Measurements from ENCODE around the gene GRAMD1C.

The GRAMD1C gene

GRCh38 chr3:113927556-113927955 is 89.0 kb downstream of the GRAMD1C start:
- peak; percentile 40 for DNase-seq
- in situ Hi-C loops (cut with MboI; ENCODE audit: low pct_unique_long_range_greater_than_20kb, low sequenced_read_pairs): loop anchor here (25.0 kb wide), 1 partner anchor 1315 kb away; no protein-coding TSS in a partner anchor

- DNase-seq: no peak
- in situ Hi-C loops (cut with MboI; ENCODE audit: low pct_unique_long_range_greater_than_20kb, low sequenced_read_pairs): loop anchor here (25.0 kb wide), 1 partner anchor 1335 kb away; no protein-coding TSS in a partner anchor
Measured at GRCh38 chr3:113946831-113947230, 108.2 kb downstream of the GRAMD1C start.

- DNase-seq: peak; percentile 57
- in situ Hi-C loops (cut with MboI; ENCODE audit: low pct_unique_long_range_greater_than_20kb, low sequenced_read_pairs): loop anchor here (25.0 kb wide), 1 partner anchor 1335 kb away; no protein-coding TSS in a partner anchor
Measured at GRCh38 chr3:113947372-113948014, 108.9 kb downstream of the GRAMD1C start, which contains the start of gene ZDHHC23. Gene ZDHHC23 (plus strand): TSS chr3:113948013. CDS start chr3:113948803, 790 bp downstream.

DNA sequence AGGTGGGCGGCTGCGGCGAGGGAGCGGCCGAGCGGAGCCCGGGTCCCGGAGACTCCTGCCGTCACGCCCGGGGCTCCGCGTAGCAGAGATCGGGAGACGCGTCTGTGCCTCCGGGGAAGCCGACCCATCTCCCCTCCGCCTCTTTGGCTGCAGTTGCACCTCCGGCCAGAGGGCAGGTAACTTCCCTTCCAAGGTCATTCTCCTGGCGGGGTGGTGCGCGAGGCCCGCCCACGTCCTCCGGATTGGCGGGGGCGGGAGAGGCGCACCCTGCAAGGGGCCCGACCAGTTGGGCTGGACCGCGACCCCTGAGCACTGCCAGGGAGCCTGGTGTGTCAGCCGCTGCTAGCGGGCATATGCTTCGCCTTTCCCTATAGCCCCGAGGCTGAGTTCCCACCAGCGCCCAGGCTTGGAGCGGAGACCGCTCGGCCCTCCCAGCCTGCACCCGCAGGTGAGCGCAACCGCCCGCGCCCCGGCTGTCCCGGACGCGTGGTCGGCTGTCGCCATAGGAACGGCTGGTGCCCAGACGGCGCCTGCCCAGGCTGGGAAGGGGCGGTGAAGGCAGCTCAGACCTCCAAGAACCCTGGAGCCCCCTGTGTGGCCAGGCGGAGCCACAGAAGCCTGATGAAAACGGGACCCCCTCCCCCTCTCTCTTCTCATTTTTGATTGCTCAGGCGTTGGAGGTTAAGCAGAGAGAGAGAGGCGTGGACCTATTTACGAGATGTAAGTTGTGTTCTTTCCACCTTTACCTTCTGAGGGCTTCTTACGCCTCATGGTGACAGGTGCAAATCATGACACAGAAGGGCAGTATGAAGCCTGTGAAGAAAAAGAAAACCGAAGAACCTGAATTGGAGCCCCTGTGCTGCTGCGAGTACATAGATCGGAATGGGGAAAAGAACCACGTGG is 109.7 kb downstream of the GRAMD1C start:
- in situ Hi-C loops (cut with MboI; ENCODE audit: low pct_unique_long_range_greater_than_20kb, low sequenced_read_pairs): loop anchor here (25.0 kb wide), 1 partner anchor 1336 kb away; no protein-coding TSS in a partner anchor
- DNase-seq: peak; percentile 32

- DNase-seq: no peak
- in situ Hi-C loops (cut with MboI; ENCODE audit: low pct_unique_long_range_greater_than_20kb, low sequenced_read_pairs): no loop called here
Measured at GRCh38 chr3:113952921-113953320, 114.3 kb downstream of the GRAMD1C start.

- in situ Hi-C loops (cut with MboI; ENCODE audit: low pct_unique_long_range_greater_than_20kb, low sequenced_read_pairs): no loop called here
Measured at GRCh38 chr3:113953677-113954076, 115.1 kb downstream of the GRAMD1C start.

DNA sequence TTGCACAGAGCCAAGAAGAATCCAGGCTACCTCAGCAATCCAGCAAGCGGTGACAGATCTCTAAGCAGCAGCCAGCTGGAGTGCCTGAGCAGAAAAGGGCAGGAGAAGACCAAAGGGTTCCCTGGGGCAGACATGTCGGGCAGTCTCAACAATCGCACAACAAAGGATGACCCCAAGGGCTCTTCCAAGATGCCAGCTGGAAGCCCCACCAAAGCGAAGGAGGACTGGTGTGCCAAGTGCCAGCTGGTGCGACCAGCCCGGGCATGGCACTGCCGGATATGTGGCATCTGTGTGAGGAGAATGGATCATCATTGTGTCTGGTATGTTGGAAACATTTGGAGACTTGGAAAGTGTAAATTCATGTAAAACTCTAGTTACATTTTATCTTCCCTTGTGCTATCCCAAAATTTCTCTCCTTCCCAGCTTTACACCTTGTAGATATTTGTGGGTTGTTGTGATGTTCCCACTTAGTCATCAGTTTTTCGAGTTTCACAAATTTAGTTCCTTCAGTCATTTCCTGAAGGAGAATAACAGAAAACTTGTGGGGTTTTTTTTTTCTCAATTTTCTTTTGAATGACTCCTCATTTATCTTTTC is 115.6 kb downstream of the GRAMD1C start:
- DNase-seq: no peak
- in situ Hi-C loops (cut with MboI; ENCODE audit: low pct_unique_long_range_greater_than_20kb, low sequenced_read_pairs): no loop called here

More at GRCh38 chr3:113953677-113954076, 115.1 kb downstream of the GRAMD1C start:
- DNase-seq: peak; percentile 37

DNA sequence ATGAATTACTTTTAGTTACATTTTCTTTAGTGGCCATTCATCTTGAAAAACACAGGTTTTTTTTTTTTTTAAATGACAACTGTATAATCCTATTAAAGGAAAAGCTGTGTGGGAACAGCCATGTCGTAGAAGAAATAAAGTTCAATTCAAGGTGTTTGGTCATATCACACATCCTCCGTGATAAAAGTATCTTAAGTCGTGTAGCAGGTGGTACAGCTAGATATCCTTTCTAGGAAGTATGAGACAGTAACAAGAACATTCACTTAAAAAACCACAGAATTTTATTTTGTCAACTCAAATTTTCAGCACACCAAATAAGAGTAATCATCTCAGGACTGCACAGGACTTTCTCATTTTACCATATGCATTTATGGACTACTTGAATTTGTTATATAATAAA is 125.3 kb downstream of the GRAMD1C start:
- in situ Hi-C loops (cut with MboI; ENCODE audit: low pct_unique_long_range_greater_than_20kb, low sequenced_read_pairs): no loop called here
- DNase-seq: no peak

DNA sequence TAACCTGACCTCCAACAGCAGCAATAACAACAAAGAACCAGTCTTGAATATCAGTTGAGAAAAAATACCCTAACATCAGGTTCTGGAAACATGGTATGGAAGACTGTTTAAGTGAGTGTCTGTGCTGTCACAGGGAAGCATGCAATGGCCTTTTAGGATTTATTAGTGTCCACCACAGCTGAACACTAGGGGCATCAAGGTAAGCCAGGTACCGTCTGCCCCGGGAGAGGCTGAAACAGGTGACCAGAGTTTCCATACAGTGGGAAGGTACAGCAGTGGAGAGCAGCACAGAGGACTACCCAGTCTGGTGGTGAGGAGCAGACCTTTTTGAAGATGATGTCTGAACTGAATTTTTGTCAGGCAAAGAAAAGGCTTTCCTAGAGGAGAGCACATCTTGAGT is 127.6 kb downstream of the GRAMD1C start:
- in situ Hi-C loops (cut with MboI; ENCODE audit: low pct_unique_long_range_greater_than_20kb, low sequenced_read_pairs): no loop called here
- no peak for DNase-seq

DNA sequence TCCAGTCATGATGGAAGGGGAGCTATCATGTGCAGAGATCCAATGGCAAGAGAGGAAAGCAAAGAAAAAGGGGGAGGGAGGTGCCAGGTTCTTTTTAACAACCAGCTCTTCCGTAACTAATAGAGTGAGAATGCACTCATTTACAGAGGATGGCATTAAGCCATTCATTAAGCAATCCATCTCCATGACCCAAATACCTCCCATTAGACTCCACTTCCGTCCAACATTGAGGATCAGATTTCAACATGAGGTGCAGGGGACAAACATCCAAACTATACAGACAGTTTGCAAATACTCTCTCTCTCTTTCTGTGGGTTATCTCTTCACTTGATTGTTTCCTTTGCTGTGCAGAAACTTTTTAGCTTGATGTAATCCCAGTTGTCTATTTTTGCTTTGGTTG is 130.4 kb downstream of the GRAMD1C start:
- DNase-seq: no peak
- in situ Hi-C loops (cut with MboI; ENCODE audit: low pct_unique_long_range_greater_than_20kb, low sequenced_read_pairs): no loop called here

- in situ Hi-C loops (cut with MboI; ENCODE audit: low pct_unique_long_range_greater_than_20kb, low sequenced_read_pairs): no loop called here
- DNase-seq: no peak
Measured at GRCh38 chr3:113977822-113978221, 139.2 kb downstream of the GRAMD1C start.

GRCh38 chr3:113979916-113980315 is 141.3 kb downstream of the GRAMD1C start:
- in situ Hi-C loops (cut with MboI; ENCODE audit: low pct_unique_long_range_greater_than_20kb, low sequenced_read_pairs): no loop called here
- DNase-seq: no peak

DNA sequence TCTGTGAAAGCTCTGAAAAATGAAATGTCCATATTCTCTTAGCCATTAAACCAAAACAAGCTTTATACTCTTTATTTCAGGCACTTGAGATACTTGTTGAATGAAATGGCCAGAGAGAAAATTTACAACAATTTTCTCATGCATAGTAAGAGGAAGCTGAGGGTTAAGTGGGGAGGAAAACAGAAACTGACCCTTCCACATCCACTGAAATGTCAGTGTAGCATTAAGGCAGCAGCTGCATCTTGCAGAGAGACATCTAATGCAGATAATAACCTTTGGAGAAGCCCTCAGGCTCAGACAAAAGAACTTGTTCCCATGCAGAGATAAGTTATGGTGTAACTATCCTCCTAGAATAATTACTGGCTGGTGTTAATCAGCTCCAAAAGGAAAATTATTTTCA is 143.2 kb downstream of the GRAMD1C start:
- no peak for DNase-seq
- in situ Hi-C loops (cut with MboI; ENCODE audit: low pct_unique_long_range_greater_than_20kb, low sequenced_read_pairs): no loop called here

DNA sequence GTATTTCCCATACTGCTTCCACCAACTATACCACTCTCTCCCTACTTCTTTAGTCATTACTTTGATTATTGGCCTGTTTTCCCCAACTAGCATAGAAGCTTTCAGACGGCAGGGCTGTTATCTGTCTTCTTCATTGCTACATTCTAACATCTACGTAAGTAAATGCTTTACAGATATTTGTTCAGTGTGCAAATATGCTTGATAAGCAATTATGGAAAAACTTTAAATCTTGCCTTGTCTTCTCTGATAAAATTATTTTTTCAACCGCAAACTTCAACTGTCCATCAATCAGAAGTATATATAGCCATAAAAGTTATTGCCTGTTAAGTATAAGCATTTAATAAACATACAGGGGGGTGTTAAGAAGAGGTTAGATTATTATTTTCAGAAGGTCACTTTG is 145.0 kb downstream of the GRAMD1C start:
- in situ Hi-C loops (cut with MboI; ENCODE audit: low pct_unique_long_range_greater_than_20kb, low sequenced_read_pairs): no loop called here

DNA sequence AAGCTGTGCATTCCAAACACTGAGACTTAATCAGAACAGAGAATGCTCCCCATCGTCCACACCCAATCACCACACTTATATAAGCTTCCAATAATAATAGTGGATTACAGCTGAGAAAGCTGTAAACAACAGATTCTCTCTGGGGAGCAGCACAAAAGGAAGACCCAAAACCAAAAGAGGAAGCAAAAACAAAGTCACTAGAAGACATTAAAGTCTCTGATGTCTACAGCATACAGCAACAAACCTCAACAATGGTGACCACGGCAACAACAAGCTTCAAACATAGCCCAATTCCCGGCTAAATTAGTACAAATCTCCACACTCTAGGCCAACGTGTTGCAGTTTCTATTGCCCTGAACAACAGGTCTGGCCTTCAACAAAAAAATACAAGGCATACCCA is 147.0 kb downstream of the GRAMD1C start:
- in situ Hi-C loops (cut with MboI; ENCODE audit: low pct_unique_long_range_greater_than_20kb, low sequenced_read_pairs): no loop called here
- peak; percentile 49 for DNase-seq

More for the DNA sequence above, 145.0 kb downstream of the GRAMD1C start:
- no peak for DNase-seq
